ENCODE data around the gene ZNF787. TPM values are rescaled to one million over a fixed set of nuclear protein-coding genes. Genes with fewer than 3 reads are reported as not detected.

The ZNF787 gene
- total RNA-seq, 4 donors from 2014 or later: 3.3 to 32.1 (median 21.5) TPM; not detected in 1

- intact Hi-C loops (cut with DNase I; ENCODE audit: low total_unique reads): no loop called here
- H3K4me1 ChIP-seq: no peaks in the 10 kb centered on the region
- no peak overlapping the region for H3K27ac ChIP-seq
- no peak overlapping the region for H3K4me3 ChIP-seq
- TF ChIP-seq POLR2A (IDR thresholded peaks at IDR 0.05) (no peak), CTCF (IDR thresholded peaks at IDR 0.05) (no peak)
- no peaks in the 10 kb centered on the region for H3K36me3 ChIP-seq
- no peak for DNase-seq
- H3K9me3 ChIP-seq: no peaks in the 10 kb centered on the region
- no peaks in the 10 kb centered on the region for H3K27me3 ChIP-seq
Measured at GRCh38 chr19:56096665-56097064, 24.4 kb downstream of the ZNF787 start.

GRCh38 chr19:56094449-56094848, 26.6 kb downstream of the ZNF787 start:
- TF ChIP-seq POLR2A (IDR thresholded peaks at IDR 0.05) (no peak), CTCF (IDR thresholded peaks at IDR 0.05) (no peak)
- no peaks in the 10 kb centered on the region for H3K36me3 ChIP-seq
- H3K27me3 ChIP-seq: no peaks in the 10 kb centered on the region
- no peak overlapping the region for H3K4me3 ChIP-seq
- no peaks in the 10 kb centered on the region for H3K4me1 ChIP-seq
- no peak for DNase-seq
- intact Hi-C loops (cut with DNase I; ENCODE audit: low total_unique reads): no loop called here
- H3K27ac ChIP-seq: no peak overlapping the region
- H3K9me3 ChIP-seq: no peaks in the 10 kb centered on the region

- no peak for DNase-seq
- intact Hi-C loops (cut with DNase I; ENCODE audit: low total_unique reads): no loop called here
- Histone ChIP-seq H3K27ac (no peak overlapping the region), H3K4me3 (no peak overlapping the region), H3K36me3 (no peaks in the 10 kb centered on the region), H3K9me3 (no peaks in the 10 kb centered on the region), H3K4me1 (no peaks in the 10 kb centered on the region), H3K27me3 (no peaks in the 10 kb centered on the region)
- TF ChIP-seq CTCF (IDR thresholded peaks at IDR 0.05): no peak
- TF ChIP-seq POLR2A (IDR thresholded peaks at IDR 0.05): no peak
Measured at GRCh38 chr19:56092685-56093631, 28.1 kb downstream of the ZNF787 start.

GRCh38 chr19:56091751-56092546, 29.1 kb downstream of the ZNF787 start:
- intact Hi-C loops (cut with DNase I; ENCODE audit: low total_unique reads): no loop called here
- Histone ChIP-seq H3K27ac (peak overlapping the region in 1 of 2 donors; percentile 35), H3K27me3 (no peaks in the 10 kb centered on the region), H3K4me3 (no peak overlapping the region), H3K36me3 (no peaks in the 10 kb centered on the region), H3K9me3 (no peaks in the 10 kb centered on the region), H3K4me1 (no peaks in the 10 kb centered on the region)
- TF ChIP-seq CTCF (IDR thresholded peaks at IDR 0.05) (no peak), POLR2A (IDR thresholded peaks at IDR 0.05) (no peak)
- DNase-seq: no peak

GRCh38 chr19:56091066-56091490, 30.0 kb downstream of the ZNF787 start:
- no peak for DNase-seq
- H3K9me3 ChIP-seq: no peaks in the 10 kb centered on the region
- TF ChIP-seq POLR2A (IDR thresholded peaks at IDR 0.05) (no peak), CTCF (IDR thresholded peaks at IDR 0.05) (no peak)
- intact Hi-C loops (cut with DNase I; ENCODE audit: low total_unique reads): no loop called here
- peak overlapping the region in 1 of 2 donors; percentile 35 for H3K27ac ChIP-seq
- H3K27me3 ChIP-seq: no peaks in the 10 kb centered on the region
- no peaks in the 10 kb centered on the region for H3K36me3 ChIP-seq
- no peak overlapping the region for H3K4me3 ChIP-seq
- H3K4me1 ChIP-seq: no peaks in the 10 kb centered on the region
